Muscle of arm (tissue), 12 donors: Measurements from ENCODE around the gene GNPTG. TPM values are rescaled to one million over a fixed set of nuclear protein-coding genes. Genes with fewer than 3 reads are reported as not detected.

Experiments
- DNase-seq: peaks from one replicate; pipeline ENCODE4 v3.0.0-alpha.2; 2013
- polyA plus RNA-seq, 12 donors: library from polyadenylated mRNA; unstranded; fragments of 120-200 nt; gene quantifications; one replicate each; pipeline ENCODE4 v1.2.1, GENCODE V29; 2013; ENCODE audit not compliant: insufficient read length in 12 of 12

The GNPTG gene
- polyA plus RNA-seq, 12 donors, result 24.1 to 57.3 (median 34.2) TPM; not detected in 1

DNA sequence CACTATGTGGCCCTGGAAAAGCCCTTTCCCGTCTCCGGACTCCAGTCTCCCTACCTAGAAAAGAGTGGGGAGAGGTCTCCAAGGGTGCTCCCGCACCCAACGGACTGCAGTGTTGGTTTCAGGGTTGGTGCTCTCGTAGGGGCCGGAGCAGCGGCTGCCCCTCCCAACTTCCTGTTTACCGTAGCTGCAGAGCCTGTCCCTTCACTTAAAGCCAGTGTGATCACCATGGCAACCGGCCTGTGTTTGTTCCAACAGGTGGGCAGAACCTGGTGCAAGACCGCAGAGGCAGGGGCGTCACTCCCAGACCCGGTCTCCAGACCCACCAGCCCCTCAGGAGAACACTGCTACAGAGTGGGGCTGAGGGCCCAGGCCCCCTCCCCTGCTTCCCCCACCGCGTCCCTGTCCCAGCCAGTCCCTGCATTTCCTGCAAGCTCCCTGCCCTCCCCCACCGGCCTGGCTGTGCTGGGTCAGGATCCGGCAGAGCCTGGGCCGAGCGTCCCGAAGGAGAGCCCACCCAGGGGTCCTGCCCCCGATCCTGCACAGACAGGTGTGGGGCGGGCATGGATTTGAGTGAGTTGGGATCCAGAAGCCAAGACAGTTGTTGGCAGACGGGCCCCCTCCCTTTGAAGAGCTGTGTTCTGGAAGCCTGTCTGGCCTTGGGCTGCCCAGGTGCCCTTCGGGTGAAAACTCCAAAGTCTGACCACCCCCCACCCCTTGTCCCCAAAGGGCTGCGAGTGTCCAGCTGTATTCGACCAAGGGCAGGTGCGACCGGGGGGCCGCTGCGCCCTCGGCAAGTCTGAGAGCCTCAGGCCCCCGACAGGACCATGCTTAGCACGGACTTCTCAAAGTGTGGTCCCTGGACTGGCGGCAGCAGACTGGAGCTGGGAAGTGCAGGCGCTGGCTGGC lies 19.8 kb upstream of the GNPTG start:
- DNase-seq, result peak; percentile 23

DNA sequence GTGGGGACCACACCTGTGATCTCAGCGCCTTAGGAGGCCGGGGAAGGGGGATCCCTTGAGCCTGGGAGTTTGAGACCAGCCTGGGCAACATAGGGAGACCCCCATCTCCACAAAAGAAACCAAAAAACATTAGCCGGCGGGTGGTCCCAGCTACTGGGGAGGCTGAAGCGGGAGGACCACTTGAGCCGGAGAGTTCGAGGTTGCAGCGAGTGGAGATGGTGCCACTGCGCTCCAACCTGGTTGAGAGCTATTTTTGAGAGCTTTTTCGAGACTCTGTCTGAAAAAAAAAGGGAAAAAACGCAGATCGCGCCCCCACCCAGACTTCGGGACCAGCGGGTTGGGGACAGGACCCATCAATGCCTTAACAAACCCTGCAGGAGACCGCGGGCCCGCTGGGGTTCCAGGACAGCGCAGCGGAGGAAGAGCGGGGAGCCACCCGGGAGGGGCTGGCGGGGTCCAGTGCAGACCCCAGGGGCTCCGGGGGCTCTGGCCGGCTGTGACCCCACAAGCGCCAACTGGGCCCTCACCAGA lies 19.0 kb upstream of the GNPTG start:
- no peak for DNase-seq

DNA sequence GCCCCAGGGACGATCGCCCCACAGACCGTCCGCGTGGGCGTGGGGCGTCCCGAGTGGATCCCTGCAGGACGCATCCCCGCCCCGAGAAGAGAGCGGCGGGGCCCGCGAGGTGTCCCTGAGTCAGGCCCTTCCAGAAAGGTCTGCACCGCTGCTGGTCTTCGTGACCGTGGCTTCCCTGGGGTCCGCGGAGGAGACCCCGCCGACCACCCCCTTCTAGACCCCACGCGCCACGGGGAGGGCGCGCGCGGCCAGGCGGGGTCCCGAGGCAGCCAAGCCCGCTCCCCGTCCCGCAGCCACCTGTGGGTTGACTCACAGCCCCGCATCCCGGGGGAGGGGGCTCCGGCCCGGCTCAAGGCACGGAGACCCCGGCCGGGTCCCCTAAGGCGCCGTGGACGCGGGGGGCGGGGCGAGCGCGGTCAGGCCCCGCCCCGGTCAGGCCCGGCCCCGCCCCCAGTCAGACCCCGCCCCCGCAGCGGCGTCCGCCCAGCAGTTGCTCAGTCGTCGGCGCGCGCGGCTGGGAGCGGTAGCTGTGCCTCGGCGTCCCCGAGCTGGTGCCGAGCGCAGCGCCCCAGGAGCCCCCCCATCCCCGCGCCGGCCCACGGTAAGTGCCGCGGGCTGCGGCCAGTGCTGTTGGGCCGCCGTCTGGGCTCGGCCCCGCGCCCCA lies 18.4 kb upstream of the GNPTG start, which contains the start of gene BAIAP3:
Gene BAIAP3, plus strand, starts transcription at position 497 of the 664 bp plus-strand sequence. CDS start 4,905 bp downstream, outside the sequence.
- no peak for DNase-seq

DNA sequence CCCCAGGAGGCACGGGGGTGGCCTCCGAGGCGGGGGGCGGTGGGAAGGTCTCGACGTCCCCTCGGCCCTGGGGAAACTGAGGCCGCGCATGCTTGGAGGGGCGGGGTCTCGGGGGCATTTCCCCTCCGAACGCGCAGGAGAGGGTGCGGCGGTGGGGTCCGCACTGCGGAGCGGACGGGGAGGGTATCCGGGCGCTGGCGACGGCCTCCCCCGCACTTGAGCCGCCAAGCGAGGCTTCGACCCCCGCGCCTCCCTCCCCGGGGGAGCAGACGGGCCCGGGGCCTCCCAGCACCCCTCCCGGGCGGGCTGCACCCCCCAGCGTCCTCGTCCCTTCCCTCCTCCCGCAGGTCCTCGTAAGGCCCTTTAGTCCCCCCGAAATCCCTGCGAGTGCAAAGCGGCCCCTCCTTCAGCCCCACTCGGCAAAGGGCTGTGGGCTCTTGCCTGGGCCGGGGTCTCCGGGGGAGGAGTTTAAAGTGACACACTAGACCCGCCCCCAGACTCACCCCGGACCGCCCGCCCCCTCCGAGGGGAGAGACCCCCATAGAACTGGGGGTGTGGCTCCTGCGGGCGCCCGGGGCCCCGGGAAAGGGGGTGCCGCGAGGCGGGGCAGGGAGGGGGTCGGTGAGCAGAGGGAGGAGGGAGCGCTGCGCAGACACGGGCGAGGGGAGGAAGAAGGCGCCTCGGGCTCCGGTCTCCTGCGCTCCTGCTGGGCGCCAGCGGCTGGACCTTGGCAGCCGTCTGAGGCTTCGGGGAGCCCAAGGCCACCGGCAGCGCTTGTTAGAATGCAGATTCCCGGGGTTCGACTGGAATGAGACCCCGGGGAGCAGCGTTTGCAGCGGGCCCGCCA lies 17.7 kb upstream of the GNPTG start:
- no peak for DNase-seq

DNA sequence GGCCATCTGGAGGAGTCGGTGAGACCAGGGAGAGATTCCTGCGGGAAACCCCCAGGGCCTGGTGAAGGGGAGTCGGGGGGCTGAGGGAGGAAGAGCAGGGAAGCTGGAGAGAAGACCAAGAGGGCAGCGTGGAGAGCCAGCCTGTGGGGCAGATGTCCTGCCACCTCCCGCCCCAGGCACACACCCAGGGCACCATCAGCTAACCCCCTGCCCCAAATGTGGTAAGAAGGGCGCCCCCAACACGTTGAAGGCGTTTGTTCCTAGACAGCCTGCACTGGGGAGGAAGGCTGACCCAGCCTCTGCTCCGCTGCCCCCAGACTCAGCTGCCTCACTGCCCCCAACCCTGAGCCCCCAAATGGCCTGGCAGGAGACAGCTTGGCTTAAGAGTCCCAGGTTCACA lies 17.0 kb upstream of the GNPTG start:
- no peak for DNase-seq

DNA sequence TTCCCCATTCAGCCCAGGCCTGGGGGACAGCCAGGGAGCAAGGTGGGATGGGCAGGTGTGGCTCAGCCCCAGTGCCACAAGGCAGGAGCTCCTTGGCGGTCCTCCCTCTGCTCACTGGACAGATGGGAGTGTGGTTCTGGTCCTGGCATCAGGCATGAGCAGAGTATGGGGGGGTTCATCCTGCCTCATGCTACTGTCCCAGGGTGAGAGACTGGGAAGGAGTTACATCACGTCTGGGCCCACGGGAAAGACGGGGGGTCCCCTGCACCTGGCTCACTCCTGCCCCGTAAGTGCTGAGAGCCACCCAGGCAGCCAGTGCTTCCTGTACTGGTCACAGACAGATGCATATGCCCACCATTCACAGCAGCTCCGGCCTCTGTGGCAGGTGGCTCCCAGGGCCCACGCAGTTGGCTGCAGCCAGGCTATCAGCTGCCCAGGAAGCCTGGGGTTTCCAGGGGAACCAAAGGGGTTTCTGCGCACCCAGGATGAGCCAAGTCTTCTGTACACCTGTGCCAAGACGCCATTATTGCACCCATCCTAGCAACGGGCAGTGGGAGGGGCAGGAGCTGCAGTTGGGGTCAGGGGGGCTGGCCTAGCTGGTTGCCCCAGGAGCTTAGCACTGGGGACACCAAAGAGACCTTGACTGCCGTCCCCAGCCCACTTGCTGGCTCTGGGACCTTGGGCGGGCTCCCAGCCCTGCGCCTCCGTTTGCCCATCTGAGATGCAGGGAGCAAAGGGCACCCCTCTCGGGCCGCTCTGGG lies 16.3 kb upstream of the GNPTG start:
- DNase-seq, result no peak

DNA sequence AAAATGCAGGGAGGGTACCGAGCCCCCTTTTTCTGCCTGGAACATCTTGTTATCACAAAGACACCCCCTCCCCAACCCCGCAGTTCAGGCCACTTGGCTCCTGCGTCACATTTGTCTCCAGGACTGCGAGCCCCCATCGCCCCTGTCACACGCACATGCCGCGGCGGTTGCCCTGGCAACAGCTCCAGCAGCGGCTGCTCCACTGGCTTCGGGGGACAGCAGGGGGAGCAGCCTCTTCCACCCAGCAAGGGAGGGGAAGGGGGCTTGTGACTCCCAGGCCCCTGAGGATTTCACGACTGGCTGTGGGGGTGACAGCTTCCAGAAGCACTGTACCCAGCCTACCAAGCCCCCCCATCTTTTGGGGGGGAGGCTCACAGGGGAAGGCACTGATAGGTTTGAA lies 15.7 kb upstream of the GNPTG start:
- DNase-seq, result no peak

DNA sequence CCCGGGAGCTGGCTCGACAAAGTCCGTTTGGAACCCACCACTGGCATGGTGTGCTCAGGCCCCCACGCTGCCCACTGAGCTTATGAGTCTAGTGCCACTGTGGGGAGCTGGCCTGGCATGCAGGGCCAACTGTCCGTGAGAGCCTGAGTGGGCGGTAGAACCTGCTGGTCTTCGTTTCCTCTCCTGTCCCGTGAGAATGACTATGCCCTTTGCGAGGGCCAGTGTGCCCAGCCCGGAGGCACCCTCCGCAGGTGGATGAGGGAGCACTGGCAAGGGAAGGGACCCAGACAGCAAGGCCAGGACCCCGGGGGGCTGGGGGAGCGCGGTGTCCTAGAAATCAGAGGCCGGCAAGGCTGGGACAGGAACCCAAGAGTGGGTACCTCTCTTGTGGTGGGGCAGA lies 15.1 kb upstream of the GNPTG start:
- no peak for DNase-seq

DNA sequence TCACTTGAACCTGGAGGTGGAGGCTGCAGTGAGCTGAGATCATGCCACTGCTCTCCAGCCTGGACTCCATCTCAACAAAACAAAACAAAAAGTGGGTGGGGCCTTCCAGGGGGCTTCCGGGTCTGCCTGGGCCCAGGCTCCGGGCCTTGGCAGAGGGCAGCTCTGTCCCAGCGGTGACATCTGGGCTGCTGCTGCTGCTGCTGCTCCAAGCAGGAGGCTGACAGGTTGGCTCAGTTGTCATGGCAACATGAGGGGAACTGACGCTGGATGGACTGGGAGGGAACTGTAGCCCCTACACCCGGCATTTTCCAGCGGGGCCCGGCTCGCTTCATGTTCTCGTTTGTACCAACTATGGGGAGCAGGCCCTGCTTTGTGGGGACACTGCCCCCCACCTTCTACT lies 14.2 kb upstream of the GNPTG start:
- DNase-seq, result no peak

DNA sequence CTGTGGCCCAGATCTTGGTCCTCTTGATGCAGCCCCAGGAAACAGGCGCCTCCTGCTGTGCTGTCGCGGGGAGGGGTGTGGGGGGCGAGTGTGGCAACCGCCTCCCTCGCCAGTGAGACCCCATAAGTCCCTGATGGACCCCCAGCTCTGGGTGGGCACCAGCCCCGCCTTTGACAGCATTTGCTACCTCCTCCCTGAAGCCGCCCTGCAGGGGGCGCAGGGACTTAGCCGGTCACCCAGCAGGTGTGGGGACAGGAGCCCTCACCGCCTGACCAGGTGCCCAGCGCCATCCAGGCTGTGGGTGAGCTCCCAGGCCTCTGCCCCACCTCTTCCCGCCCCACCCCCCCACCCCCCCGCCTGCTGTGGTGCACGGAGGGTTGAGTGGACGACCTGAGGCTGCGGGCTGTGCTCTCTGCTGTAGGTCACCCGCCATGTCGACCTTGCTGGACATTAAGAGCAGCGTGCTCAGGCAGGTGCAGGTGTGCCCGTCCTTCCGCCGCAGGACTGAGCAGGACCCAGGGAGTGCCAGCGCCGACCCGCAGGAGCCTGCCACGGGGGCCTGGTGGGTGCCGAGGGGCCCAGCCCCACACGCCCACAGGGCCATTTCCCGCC lies 13.5 kb upstream of the GNPTG start:
- no peak for DNase-seq

DNA sequence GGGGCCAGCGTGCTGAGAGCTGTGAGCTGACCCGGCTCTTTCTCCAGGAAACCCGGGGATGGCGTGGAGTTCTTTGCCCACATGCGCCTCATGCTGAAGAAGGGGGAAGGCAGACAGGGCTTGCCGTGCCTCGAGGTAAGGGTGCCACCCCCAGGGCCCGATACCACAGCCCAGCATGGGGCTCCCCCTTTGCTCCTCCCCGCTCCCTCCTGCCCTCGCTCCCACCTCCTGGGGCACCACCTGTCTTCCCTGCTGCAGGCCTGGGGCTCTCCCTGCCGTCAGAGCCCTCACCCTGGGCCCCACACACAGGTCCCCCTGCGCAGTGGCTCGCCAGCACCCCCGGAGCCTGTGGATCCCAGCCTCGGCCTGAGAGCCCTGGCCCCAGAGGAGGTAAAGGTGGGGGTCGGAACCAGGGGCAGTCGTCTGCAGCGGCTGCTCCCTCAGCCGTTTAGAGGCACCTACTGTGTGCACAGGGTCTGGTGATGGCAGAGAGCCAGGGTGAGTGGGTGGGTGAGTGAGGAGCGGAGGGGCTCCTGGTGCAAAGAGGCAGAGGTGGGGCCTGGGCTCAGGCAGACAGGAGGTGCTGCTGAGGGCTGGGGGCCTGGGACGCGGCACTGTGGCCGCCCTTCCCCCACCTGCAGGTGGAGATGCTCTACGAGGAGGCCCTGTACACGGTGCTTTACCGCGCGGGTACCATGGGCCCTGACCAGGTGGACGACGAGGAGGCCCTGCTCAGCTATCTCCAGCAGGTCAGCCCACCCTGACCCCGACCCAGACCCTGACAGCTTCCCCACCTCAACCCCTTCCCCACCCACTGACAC lies 12.7 kb upstream of the GNPTG start:
- no peak for DNase-seq

DNA sequence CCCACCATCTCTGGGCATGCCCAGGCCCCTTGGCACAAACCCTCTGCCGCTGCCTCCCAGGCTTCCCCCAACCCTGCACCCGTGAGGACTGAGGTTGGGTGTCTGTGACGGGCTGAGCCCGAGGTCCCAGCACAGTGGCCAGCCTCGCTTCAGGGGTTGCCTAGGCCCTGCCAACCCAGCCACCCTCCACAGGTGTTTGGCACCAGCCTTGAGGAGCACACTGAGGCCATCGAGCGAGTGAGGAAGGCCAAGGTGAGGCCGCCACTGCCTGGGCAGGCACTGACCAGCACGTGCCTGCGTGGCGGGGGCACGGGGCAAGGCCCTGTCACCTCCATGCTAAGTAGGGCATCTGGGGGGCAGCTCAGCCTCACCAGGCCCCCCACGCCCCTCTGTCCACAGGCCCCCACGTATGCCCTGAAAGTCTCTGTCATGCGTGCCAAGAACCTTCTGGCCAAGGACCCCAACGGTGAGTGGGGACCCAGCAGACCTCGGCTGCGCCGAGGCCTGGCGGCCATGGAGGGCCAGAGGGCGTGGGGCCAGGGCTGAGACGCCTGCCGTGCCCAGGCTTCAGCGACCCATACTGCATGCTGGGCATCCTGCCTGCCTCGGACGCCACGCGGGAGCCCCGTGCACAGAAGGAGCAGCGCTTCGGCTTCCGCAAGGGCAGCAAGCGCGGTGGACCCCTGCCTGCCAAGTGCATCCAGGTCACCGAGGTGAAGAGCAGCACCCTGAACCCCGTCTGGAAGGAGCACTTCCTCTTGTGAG lies 10.8 kb upstream of the GNPTG start:
- DNase-seq, result no peak

DNA sequence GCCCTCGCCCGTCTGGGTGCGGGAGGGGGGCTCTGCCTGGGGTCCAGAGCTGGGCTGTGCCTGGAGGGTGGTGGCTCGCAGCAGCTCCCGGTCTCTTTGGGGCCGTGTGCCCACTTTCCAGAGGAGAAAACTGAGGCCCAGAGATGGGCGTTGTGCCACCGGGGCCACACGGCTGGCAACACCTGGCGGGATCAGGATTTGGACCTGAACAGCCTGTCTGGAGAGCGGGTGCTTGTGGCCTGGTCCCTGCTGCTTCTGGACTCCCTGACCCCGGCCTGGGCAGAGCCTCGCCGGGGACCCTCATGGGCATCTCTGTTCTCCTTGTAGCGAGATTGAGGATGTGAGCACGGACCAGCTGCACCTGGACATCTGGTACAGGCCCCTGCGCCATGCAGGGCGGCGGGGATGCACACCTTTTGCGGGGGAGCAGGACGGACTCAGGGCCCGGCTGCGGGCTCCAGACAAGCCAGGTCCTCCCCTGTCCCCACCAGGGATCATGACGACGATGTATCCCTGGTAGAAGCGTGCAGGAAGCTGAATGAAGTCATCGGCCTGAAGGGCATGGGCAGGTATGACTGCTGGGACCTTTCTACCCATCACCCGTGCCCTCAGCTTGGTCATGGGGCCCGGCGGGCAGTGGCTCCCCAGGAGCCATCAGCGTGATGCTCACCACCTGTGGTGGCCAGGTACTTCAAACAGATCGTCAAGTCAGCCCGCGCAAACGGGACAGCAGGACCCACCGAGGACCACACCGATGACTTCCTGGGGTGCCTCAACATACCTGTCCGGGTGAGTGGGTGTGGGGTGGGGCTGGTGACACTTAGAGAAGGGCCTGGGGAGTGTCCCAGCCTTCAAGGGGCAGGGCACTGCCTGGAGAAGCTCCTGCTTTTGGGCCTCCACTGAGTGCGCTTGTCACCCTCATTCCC lies 10.0 kb upstream of the GNPTG start:
- no peak for DNase-seq

DNA sequence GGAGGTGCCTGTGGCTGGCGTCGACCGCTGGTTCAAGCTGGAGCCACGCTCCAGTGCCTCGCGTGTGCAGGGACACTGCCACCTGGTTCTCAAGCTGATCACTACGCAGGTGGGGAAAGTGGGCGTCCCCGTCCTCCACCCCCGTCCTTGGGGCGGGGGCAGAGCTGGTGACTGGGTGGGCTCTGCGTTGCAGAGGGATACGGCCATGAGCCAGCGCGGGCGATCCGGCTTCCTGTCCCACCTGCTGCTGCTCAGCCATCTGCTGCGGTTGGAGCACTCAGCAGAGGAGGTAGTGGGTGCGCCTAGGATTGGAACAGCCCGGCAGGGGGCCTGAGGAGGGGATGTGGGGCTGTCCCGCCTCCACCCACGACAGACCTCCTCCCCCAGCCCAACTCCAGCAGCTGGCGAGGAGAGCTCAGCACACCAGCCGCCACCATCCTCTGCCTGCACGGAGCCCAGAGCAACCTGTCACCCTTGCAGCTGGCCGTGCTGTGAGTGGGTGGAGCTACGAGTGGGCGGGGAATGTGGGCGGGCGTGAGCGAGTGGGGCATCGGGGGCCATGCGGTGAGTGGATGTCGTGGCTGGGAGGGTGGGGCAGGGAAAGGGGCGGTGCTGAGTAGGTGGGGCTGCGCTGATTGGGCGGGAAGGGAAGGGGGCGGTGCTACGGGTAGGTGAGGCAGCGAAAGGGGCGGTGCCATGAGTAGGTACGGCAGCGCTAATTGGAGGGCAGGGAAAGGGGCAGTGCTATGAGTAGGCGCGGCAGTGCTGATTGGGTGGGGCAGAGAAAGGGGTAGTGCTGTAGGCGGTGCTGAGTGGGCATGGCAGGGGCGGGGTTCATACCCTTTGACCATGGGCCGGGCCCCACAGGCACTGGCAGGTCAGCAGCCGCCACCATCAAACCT lies 9.0 kb upstream of the GNPTG start:
- DNase-seq, result peak; percentile 56

DNA sequence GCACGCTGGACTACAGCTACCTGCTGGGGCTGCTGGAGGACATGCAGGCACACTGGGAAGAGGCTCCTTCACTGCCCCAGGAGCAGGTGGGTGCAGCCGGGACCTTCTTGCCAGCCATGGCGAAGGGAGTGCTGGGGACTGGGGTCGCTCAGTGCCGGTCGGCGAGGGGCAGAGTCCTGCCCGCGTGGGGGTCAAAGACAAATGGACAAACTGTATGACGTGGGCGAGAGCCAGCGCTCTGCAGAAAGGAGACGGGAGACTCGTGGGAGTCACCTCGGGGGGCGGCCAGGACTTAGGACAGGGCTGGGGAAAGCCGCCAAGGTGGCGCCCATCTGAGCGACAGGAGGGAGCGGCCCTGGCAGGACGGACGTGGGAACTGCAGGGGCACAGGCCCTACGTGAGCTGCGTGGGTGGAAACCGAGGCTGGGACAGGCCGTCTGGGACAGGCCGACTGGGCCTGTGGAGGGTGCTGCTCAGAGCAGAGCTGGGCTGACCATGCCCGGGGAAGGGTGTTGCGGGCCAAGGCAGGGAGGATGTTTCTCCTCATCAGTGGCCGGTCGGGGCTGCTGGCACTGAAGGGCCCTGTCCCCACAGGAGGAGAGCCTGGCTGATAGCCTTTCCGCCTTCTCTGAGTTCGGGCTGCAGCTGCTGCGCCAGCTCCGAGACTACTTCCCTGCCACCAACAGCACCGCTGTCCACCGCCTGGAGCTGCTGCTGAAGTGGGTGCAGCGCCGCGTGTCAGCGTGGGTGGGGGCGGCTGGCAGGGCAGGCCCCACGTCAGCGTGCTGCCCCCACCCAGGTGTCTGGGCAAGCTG lies 8.1 kb upstream of the GNPTG start:
- DNase-seq, result no peak

DNA sequence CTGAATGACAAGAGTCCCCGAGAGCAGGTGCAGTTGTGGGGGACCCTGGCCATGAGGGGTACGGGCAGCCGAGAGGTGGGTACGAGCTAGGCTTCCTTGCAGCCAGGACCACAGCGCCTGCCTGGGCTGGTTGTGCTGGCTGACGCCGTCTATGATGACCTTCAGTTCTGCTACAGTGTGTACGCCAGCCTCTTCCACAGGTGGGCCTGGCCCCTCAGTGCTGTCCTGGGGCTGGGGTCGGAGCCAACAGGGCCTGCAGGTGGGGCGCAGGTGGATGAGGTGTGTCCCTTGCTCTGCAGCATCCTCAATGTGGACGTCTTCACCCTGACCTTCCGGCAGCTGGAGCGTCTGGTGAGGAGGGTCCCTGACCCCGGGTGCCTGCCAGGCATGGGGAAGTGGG lies 7.2 kb upstream of the GNPTG start:
- no peak for DNase-seq
